Endothelial cell (in vitro differentiated cells): ENCODE measurements around the gene TFDP2. TPM values are rescaled to one million over a fixed set of nuclear protein-coding genes. Genes with fewer than 3 reads are reported as not detected.
"Not testable (repeated sequence)": the region's sequence is repeated elsewhere in the genome, so short reads cannot be mapped to it uniquely, and the experiment has no call there.

Experiments
- DNase-seq: peaks from one replicate; pipeline ENCODE4 v3.0.0; 2021; ENCODE audit warnings: low spot score
- H3K27ac Mint-ChIP-seq: one replicate; pipeline ENCODE4 v1.8.0; 2021; ENCODE audit warnings: mixed read lengths, inconsistent platforms; ENCODE audit not compliant: unreplicated experiment
- H3K27me3 Mint-ChIP-seq: one replicate; pipeline ENCODE4 v1.8.0; 2021; ENCODE audit warnings: mild to moderate bottlenecking, moderate library complexity, mixed read lengths, inconsistent platforms; ENCODE audit not compliant: unreplicated experiment
- H3K36me3 Mint-ChIP-seq: one replicate; pipeline ENCODE4 v1.8.0; 2021; ENCODE audit warnings: mild to moderate bottlenecking, low read depth, mixed read lengths, inconsistent platforms; ENCODE audit not compliant: unreplicated experiment
- H3K4me1 Mint-ChIP-seq: one replicate; pipeline ENCODE4 v1.8.0; 2021; ENCODE audit warnings: mild to moderate bottlenecking, mixed read lengths, inconsistent platforms; ENCODE audit not compliant: unreplicated experiment
- H3K4me3 Mint-ChIP-seq: one replicate; pipeline ENCODE4 v1.8.0; 2021; ENCODE audit warnings: mild to moderate bottlenecking, mixed read lengths, inconsistent platforms; ENCODE audit not compliant: unreplicated experiment
- H3K9me3 Mint-ChIP-seq: one replicate; pipeline ENCODE4 v1.8.0; 2021; ENCODE audit warnings: mixed read lengths, inconsistent platforms; ENCODE audit not compliant: unreplicated experiment
- total RNA-seq: library from RNA; stranded (reverse); fragmentation: NEBNext Ultra II Directional; extraction: Animal tissue kit (Norgen Biotek cat#: 25700); gene quantifications from one replicate; pipeline ENCODE4 v1.2.1, GENCODE V29; 2021; ENCODE audit not compliant: unreplicated experiment
- TF ChIP-seq, protein P1 (sequence below): fragments of 200-600 bp; sonication (generic); IDR thresholded peaks from one replicate; pipeline ENCODE4 v1.5.0; 2021; ENCODE audit warnings: antibody characterized with exemption; ENCODE audit not compliant: unreplicated experiment

The TFDP2 gene
- total RNA-seq, 1 donor from 2014 or later: 31.1 TPM

DNA sequence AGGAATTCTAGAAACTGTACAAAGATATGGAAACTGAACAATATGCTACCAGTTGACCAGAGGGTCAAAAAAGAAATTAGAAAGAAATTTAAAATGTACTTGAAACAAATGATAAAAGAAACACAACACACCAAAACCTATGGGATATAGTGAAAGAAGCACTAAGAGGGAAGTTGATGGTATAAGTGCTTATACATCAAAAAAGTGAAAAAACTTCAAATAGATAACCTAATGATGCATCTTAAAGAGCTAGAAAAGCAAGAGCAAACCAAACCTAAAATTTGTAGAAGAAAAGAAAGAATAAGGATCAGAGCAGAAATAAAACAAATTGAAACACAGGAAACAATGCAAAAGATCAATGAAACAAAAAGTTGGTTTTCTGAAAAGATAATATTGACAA lies 68.2 kb downstream of the TFDP2 start:
- TF ChIP-seq, protein P1, sequence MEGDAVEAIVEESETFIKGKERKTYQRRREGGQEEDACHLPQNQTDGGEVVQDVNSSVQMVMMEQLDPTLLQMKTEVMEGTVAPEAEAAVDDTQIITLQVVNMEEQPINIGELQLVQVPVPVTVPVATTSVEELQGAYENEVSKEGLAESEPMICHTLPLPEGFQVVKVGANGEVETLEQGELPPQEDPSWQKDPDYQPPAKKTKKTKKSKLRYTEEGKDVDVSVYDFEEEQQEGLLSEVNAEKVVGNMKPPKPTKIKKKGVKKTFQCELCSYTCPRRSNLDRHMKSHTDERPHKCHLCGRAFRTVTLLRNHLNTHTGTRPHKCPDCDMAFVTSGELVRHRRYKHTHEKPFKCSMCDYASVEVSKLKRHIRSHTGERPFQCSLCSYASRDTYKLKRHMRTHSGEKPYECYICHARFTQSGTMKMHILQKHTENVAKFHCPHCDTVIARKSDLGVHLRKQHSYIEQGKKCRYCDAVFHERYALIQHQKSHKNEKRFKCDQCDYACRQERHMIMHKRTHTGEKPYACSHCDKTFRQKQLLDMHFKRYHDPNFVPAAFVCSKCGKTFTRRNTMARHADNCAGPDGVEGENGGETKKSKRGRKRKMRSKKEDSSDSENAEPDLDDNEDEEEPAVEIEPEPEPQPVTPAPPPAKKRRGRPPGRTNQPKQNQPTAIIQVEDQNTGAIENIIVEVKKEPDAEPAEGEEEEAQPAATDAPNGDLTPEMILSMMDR: no peak
- Mint-ChIP-seq H3K9me3 (no peaks in the 10 kb centered on the region), H3K4me3 (no peak overlapping the region), H3K4me1 (no peaks in the 10 kb centered on the region), H3K27ac (no peak overlapping the region), H3K27me3 (peaks cover 1% of the 10 kb centered on the region), H3K36me3 (no peaks in the 10 kb centered on the region)
- no peak for DNase-seq

DNA sequence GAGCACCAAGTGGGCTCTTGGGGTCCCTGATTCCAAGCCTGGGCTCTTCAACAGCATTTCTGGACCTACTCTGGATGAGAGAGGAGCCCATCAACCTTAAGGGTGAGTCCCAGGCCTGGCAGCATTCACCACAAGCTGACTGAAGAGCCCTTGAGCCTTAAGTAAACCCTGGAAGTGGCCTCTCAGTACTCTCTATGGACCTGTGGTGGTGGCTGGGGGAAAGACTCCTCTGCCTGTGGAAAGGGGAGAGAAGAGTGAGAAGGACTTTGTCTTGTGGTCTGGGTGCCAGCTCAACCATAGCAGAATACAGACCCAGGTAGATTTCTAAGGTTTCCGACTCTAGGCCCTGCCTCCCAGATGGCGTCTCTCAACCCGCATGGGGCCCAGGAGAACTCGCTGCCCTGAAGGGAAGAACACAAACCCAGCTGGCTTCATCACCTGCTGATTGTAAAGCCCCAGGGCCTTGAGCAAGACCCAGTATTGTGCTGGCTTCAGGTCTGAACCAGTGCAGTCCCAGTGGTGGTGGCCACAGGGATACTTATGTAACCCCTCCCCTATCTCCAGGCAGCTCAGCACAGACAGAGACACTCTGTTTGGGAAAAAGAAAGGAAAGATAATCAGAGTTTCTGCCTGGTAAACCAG lies 71.4 kb downstream of the TFDP2 start:
- Mint-ChIP-seq H3K4me3 (no peak overlapping the region), H3K9me3 (no peaks in the 10 kb centered on the region), H3K27me3 (no peaks in the 10 kb centered on the region), H3K4me1 (no peaks in the 10 kb centered on the region), H3K36me3 (no peaks in the 10 kb centered on the region), H3K27ac (no peak overlapping the region)
- DNase-seq: no peak
- TF ChIP-seq, protein P1: no peak

DNA sequence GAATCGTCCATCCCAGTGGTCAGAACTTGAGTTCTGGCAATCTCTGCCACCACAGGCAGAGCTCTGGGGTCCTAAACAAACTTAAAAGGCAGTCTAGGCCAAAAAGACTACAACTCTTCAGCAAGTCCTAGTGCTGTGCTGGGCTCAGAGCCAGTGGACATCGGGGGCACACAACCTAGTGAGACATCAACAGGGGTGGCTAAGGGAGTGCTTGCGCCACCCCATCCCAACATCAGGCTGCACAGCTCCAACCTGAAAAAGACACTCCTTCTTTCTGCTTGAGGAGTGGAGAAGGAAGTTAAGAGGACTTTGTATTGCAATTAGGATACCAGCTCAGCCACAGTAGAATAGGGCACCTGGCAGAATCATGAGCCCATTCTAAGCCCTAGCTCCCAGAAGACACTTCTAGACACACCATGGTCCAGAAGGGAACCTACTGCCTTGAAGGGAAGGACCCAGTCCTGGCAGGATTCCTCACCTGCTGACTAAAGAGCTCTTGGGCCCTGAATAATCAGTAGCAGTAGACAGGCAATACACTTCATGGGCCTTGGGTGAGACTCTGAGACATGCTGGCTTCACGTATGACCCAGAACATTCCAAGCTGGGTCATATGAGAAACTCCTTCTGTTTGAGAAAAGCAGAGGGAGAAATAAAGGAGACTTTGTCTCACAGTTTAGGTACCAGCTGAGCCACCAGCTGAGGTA lies 72.0 kb downstream of the TFDP2 start:
- Mint-ChIP-seq H3K4me3 (no peak overlapping the region), H3K27me3 (no peaks in the 10 kb centered on the region), H3K27ac (no peak overlapping the region), H3K36me3 (no peaks in the 10 kb centered on the region), H3K9me3 (no peaks in the 10 kb centered on the region), H3K4me1 (peaks cover 3% of the 10 kb centered on the region)
- DNase-seq: no peak
- TF ChIP-seq, protein P1: no peak

DNA sequence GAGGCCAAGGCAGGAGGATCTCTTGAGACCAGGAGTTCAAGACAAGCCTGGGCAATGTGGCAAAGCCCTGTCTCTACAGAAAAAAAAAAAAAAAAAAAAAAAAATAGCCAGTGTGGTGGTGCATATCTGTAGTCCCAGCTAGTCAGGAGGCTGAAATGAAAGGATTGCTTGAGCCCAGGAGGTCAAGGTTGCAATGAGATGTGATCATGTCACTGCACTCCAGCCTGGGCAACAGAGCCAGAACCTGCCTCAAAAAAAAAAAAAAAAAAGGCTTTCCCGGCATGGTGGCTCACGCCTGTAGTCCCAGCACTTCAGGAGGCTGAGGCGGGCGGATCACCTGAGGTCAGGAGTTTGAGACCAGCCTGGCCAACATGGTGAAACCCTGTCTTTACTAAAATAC lies 73.7 kb downstream of the TFDP2 start:
- DNase-seq, H3K4me3 Mint-ChIP-seq, H3K4me1 Mint-ChIP-seq, H3K36me3 Mint-ChIP-seq, H3K27ac Mint-ChIP-seq, H3K9me3 Mint-ChIP-seq, H3K27me3 Mint-ChIP-seq: not testable (repeated sequence)

DNA sequence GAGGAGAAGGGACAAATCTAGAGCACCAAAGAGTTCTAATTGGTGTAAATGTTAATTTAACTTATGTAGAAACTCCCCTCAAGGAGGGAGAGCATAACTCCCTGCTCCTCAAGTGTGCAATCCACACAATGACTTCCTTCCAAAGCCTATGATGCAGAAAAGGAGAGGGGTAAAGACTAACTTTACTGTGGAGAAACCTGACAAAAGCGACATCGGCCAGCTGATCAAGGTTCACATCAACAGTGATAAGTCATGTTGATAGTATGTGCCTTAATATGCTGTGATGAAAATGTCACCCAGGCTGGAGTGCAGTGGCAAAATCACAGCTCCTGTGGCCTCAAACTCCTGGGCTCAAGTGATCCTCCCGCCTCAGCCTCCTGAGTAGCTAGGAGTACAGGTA lies 76.5 kb downstream of the TFDP2 start:
- Mint-ChIP-seq H3K4me1 (peaks cover 4% of the 10 kb centered on the region), H3K27me3 (no peaks in the 10 kb centered on the region), H3K27ac (no peak overlapping the region), H3K36me3 (no peaks in the 10 kb centered on the region), H3K4me3 (no peak overlapping the region), H3K9me3 (no peaks in the 10 kb centered on the region)
- TF ChIP-seq, protein P1: no peak
- DNase-seq: no peak
